Muscle layer of colon (tissue), 2 donors: ENCODE measurements around the gene PTPRT.
"Not testable (repeated sequence)": the region's sequence is repeated elsewhere in the genome, so short reads cannot be mapped to it uniquely, and the experiment has no call there.

Experiments
- H3K27ac ChIP-seq: one replicate; pipeline ENCODE4 v1.7.0; 2013; ENCODE audit warnings: low read depth, mild to moderate bottlenecking, low read length, moderate library complexity
- H3K27me3 ChIP-seq, 2 donors: one replicate each; pipeline ENCODE4 v1.7.0; 2013; ENCODE audit warnings: low read length in 2 of 2, mild to moderate bottlenecking in 2 of 2; ENCODE audit not compliant: insufficient read depth in 2 of 2, control insufficient read depth in 1 of 2
- H3K36me3 ChIP-seq: one replicate; pipeline ENCODE4 v1.7.0; 2013; ENCODE audit warnings: mild to moderate bottlenecking, low read length; ENCODE audit not compliant: insufficient read depth
- H3K4me1 ChIP-seq: one replicate; pipeline ENCODE4 v1.7.0; 2013; ENCODE audit warnings: mild to moderate bottlenecking, low read length; ENCODE audit not compliant: insufficient read depth
- H3K4me3 ChIP-seq, 2 donors: one replicate each; pipeline ENCODE4 v1.7.0; 2013; ENCODE audit warnings: low read length in 2 of 2, low read depth in 1 of 2, mild to moderate bottlenecking in 1 of 2, moderate library complexity in 1 of 2
- H3K9ac ChIP-seq: one replicate; pipeline ENCODE4 v1.7.0; 2013; ENCODE audit warnings: low read length
- H3K9me3 ChIP-seq: one replicate; pipeline ENCODE4 v1.7.0; 2013; ENCODE audit warnings: mild to moderate bottlenecking, low read length
- donor health status: abdominal sarcoma.
- donor health status: Adenocarcinoma of cecum.

The PTPRT gene

DNA sequence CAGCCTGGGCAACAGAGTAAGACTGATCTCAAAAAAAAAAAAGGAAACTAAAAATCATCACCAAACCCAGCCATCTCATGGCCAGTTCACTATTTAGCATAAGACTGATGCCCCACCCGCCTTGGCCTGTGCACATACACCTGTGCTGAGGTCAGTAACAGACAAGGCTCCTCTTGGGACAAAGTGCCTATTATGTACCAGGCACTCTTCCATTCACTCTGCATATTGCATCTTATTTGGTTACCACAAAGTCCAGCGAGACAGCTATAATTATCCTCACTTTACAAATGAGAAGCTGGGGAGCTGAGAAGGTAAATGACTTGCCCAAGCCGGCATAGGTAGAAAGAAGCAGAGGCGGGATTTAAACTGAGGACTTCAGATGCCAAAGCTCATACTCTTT, 3.8 kb downstream of the PTPRT start:
- Histone ChIP-seq H3K36me3 (no peaks in the 10 kb centered on the region), H3K9ac (no peak overlapping the region), H3K4me1 (peaks cover 8% of the 10 kb centered on the region), H3K27ac (no peak overlapping the region), H3K4me3 (no peak overlapping the region), H3K9me3 (no peaks in the 10 kb centered on the region), H3K27me3 (peaks cover 12 to 26% of the 10 kb centered on the region in 2 donors)

DNA sequence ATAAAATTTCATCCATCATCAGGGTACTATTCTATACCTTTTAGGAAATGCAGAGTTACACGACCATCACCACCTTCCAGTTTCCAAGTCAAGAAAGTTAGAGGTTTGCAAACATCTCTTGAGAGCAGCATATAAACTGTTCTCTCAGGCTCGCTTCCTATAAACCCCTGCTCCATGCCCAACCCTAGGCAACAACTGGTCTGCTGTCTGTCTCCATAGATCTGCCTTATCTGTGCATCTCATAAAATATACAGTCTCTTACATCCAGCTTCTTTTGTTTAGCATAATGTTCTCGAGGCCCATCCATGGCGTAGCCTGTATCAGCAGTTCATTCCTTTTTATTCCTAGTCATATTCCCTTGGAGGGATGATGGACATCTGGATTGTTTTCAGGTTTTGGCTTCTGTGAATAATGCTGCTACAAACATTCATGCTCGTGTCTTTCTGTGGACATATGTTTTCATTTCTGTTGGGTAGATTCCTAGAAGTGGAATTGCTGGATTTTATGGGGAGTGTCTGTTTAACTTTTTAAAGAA, 6.1 kb downstream of the PTPRT start:
- Histone ChIP-seq H3K27me3 (peaks cover 7 to 12% of the 10 kb centered on the region in 2 donors), H3K36me3 (no peaks in the 10 kb centered on the region), H3K27ac (no peak overlapping the region), H3K9ac (no peak overlapping the region), H3K9me3 (no peaks in the 10 kb centered on the region), H3K4me1 (peaks cover 8% of the 10 kb centered on the region), H3K4me3 (no peak overlapping the region)

- Histone ChIP-seq H3K27ac (no peak overlapping the region), H3K4me3 (no peak overlapping the region)
Measured at GRCh38 chr20:43178080-43178479, 11.6 kb downstream of the PTPRT start.

DNA sequence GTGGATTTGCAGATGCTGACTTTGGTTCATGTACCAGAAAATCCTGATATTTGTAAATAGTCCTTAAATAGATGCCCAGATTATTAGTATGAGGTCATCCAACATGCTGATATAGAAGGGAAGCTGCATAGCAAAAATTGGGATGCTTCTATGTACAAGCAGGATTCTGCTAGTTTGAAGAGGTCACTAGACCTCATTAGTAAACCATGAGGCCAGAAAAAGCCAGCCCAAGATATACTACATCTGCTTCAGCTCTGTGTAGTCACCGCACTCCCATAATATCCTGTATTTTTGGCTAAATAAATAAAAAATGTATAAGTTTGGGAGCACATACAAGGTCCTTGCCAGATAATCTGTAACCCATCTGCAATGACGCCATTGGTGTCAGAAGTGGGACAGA, 13.0 kb downstream of the PTPRT start:
- H3K9me3 ChIP-seq: no peaks in the 10 kb centered on the region
- H3K4me3 ChIP-seq: no peak overlapping the region
- peaks cover 11% of the 10 kb centered on the region for H3K4me1 ChIP-seq
- H3K36me3 ChIP-seq: no peaks in the 10 kb centered on the region
- H3K9ac ChIP-seq: no peak overlapping the region
- no peak overlapping the region for H3K27ac ChIP-seq
- H3K27me3 ChIP-seq: no peaks in the 10 kb centered on the region

More at GRCh38 chr20:43178080-43178479, 11.6 kb downstream of the PTPRT start:
- Histone ChIP-seq H3K9me3 (no peaks in the 10 kb centered on the region), H3K36me3 (no peaks in the 10 kb centered on the region), H3K9ac (no peak overlapping the region), H3K4me1 (peaks cover 11% of the 10 kb centered on the region), H3K27me3 (no peaks in the 10 kb centered on the region)

- Histone ChIP-seq H3K27me3 (no peaks in the 10 kb centered on the region), H3K9ac (no peak overlapping the region), H3K4me1 (no peaks in the 10 kb centered on the region), H3K27ac (no peak overlapping the region), H3K9me3 (no peaks in the 10 kb centered on the region), H3K4me3 (no peak overlapping the region), H3K36me3 (no peaks in the 10 kb centered on the region)
Measured at GRCh38 chr20:43171930-43172329, 17.8 kb downstream of the PTPRT start.

GRCh38 chr20:43170771-43171170, 18.9 kb downstream of the PTPRT start:
- no peak overlapping the region for H3K4me3 ChIP-seq
- H3K27me3 ChIP-seq: no peaks in the 10 kb centered on the region
- no peaks in the 10 kb centered on the region for H3K4me1 ChIP-seq

GRCh38 chr20:43167615-43168014, 22.1 kb downstream of the PTPRT start:
- no peaks in the 10 kb centered on the region for H3K36me3 ChIP-seq
- H3K27me3 ChIP-seq: no peaks in the 10 kb centered on the region
- H3K4me3 ChIP-seq: no peak overlapping the region
- H3K9ac ChIP-seq: no peak overlapping the region
- H3K27ac ChIP-seq: no peak overlapping the region
- H3K9me3 ChIP-seq: no peaks in the 10 kb centered on the region
- H3K4me1 ChIP-seq: no peaks in the 10 kb centered on the region

More at GRCh38 chr20:43170771-43171170, 18.9 kb downstream of the PTPRT start:
- H3K9ac ChIP-seq: no peak overlapping the region
- H3K27ac ChIP-seq: no peak overlapping the region
- no peaks in the 10 kb centered on the region for H3K36me3 ChIP-seq
- H3K9me3 ChIP-seq: no peaks in the 10 kb centered on the region

DNA sequence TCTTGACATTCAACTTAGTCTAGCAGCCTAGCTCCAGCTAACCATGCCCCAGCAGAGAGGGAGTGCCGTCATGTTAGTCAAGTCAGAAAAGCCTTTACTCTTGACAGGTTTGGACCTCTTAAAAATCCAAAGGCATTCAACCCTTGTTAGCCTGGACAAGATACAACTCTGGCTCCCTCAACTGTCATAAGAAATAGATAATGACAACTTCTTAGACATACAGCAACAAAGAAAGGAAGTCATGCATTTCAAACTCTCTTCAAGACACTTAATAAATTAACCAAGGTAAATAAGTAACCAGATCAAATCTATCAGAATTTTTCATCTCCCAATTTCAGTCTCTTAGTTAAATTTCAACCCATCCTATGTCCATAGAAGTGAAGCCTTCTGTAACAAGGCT, 22.7 kb downstream of the PTPRT start:
- no peak overlapping the region for H3K4me3 ChIP-seq
- no peak overlapping the region for H3K9ac ChIP-seq
- H3K27me3 ChIP-seq: no peaks in the 10 kb centered on the region
- H3K27ac ChIP-seq: no peak overlapping the region
- H3K4me1 ChIP-seq: no peaks in the 10 kb centered on the region
- no peaks in the 10 kb centered on the region for H3K9me3 ChIP-seq
- H3K36me3 ChIP-seq: no peaks in the 10 kb centered on the region

DNA sequence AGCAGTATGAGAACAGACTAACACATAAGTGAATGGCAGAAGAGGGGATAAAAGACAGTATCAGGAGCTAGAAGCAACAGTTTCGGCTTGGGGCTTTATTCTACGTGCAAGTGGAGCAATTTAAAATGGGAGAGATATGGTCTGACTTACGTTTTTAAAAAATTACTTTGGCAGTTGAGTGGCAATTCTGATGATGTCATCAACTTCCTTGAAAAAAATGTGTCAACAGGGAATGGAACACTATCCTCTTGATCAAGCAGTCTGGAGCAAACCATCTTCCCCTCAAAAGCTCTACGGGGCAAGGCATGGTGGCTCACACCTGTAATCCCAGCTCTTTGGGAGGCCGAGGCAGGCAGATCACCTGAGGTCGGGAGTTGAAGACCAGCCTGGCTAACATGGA, 24.1 kb downstream of the PTPRT start:
- H3K36me3 ChIP-seq: no peaks in the 10 kb centered on the region
- H3K4me3 ChIP-seq: no peak overlapping the region
- no peak overlapping the region for H3K9ac ChIP-seq
- H3K27me3 ChIP-seq: no peaks in the 10 kb centered on the region
- H3K27ac ChIP-seq: no peak overlapping the region
- no peaks in the 10 kb centered on the region for H3K4me1 ChIP-seq
- H3K9me3 ChIP-seq: no peaks in the 10 kb centered on the region

- not testable (repeated sequence) for H3K36me3 ChIP-seq, H3K9me3 ChIP-seq, H3K27me3 ChIP-seq, H3K4me1 ChIP-seq, H3K27ac ChIP-seq, H3K9ac ChIP-seq, H3K4me3 ChIP-seq
Measured at GRCh38 chr20:43164736-43165135, 25.0 kb downstream of the PTPRT start.

GRCh38 chr20:43161716-43162115, 28.0 kb downstream of the PTPRT start:
- Histone ChIP-seq H3K4me3 (no peak overlapping the region), H3K36me3 (no peaks in the 10 kb centered on the region), H3K9ac (no peak overlapping the region), H3K27ac (no peak overlapping the region), H3K9me3 (no peaks in the 10 kb centered on the region), H3K4me1 (no peaks in the 10 kb centered on the region), H3K27me3 (no peaks in the 10 kb centered on the region)

DNA sequence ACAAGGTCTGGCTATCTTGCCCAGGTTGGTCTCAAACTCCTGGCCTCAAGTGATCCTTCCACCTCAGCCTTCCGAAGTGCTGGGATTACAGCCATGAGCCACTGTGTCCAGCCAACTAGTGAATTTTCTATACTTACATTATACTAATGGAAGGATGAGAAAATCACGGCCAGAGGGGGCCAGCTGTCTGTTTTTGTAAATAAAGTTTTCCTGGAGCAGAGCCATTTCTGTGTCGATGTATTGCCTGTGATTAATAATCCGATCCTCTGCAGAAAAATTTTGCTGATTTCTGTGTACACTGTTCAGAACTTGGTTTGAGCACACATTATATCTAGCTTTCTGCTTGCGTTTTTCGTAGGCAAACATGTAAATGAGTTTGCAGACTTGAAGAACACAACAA, 28.8 kb downstream of the PTPRT start:
- no peaks in the 10 kb centered on the region for H3K4me1 ChIP-seq
- H3K9me3 ChIP-seq: no peaks in the 10 kb centered on the region
- no peaks in the 10 kb centered on the region for H3K36me3 ChIP-seq
- H3K27ac ChIP-seq: no peak overlapping the region
- H3K9ac ChIP-seq: no peak overlapping the region
- H3K4me3 ChIP-seq: no peak overlapping the region
- no peaks in the 10 kb centered on the region for H3K27me3 ChIP-seq
